HG02938 (cell line): Measurements from ENCODE around the gene SLC8A2.
"Not testable (repeated sequence)": the region's sequence is repeated elsewhere in the genome, so short reads cannot be mapped to it uniquely, and the experiment has no call there.

Source experiments
- ATAC-seq: cut with Tn5 transposase; IDR thresholded peaks from one replicate; pipeline ENCODE4 v1.9.1; 2021; ENCODE audit warnings: mild to moderate bottlenecking, moderate library complexity; ENCODE audit not compliant: unreplicated experiment

The SLC8A2 gene

DNA sequence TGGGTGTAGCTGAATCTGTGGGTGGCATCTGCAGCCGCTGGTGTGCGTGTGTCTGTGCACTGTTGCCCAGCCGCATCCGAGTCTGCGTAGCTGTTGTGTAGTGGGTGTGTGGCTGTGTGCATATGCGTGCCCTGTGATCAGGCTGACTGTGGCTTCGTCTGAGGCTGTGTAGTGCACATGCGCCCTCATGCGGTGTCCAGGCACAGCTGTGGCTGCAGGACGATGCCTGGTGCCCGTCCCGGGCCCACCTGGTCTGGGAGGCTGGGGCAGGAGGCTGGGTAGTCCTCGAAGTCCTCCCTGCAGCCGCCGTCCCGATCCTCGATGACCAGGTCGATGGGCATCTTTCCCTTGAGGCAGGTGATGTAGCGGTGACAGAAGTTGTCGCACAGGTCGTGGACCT lies 57.2 kb downstream of the SLC8A2 start:
- no peak for ATAC-seq

DNA sequence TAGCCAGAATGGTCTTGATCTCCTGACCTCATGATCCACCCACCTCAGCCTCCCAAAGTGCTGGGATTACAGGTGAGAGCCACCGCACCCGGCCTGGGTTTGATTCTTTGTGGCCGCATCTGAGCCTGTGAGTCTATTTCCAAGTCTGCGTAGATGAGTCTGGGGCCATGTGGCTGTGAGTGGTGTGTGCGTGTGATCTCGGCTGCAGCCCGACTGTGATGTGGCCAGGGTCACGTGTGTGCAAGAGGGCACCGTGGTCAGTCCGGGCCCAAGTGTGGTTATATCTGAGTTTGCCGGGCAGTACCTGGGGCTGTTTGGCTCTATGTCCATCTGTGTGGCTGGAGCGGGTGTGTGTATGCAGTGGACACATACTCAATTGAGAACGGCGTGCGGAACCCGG lies 57.8 kb downstream of the SLC8A2 start:
- ATAC-seq, result no peak

DNA sequence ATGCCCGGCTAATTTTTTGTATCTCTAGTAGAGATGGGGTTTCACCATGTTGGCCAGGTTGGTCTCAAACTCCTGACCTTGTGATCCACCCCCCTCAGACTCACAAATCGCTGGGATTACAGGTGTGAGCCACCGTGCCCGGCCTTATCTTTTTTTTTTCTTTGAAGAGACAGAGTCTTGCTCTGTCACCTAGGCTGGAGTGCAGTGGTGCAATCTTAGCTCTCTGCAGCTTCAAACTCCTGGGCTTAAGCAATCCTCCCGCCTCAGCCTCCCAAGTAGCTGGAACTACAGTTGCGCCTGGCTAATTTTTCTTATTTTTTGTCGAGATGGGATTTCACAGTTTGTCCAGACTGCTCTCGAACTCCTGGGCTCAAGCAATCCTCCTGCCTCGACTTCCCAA lies 60.0 kb downstream of the SLC8A2 start:
- not testable (repeated sequence) for ATAC-seq

DNA sequence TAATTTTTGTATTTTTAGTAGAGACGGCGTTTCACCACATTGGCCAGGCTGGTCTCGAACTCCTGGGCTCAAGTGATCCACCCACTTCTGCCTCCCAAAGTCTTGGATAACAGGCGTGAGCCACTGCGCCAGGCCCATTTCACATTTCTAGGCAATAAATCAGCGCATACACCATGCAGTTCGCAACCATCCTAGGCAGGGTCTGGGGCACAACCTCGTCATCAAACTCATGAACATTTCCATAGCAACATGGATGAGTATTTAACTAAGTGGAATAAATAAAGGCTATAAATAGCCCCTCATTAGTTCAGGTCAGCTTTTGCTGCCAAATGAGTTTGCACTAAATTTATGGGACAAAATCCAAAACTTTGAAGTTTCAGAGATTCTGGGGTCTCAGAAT lies 60.6 kb downstream of the SLC8A2 start:
- ATAC-seq, result no peak

DNA sequence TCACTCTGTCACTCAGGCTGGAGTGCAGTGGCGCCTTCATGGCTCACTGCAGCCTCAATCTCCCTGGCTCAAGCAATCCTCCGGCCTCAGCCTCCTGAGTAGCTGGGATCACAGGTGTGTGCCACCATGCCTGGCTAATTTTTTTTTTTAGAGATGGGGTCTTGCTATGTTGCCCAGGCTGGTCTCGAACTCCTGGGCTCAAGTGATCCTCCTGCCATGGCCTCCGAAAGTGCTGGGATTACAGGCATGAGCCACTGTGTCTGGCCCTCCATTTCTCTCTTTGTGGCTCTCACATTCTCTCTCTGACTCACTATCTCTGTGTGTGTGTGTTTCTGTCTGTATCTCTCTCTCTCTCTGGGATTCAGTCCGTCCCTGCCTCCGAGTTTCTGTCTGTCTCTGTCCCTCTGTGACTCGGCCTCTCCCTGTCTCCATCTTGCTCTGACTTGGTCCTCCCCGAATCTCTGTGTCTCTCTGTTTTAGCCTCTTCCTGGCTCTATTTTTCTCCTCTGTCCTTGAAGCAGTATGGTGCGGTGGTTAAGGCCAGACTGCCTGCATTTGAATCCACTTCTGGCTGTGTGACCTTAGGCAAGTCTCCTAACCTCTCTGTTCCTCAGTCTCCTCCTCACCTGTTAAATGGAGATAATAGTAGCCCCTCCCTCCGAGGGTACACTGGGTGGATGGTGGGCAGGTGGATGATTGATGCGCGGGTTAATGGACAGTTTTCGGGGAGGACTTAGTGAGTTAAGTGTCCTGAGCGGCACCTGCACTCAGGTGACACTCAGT lies 63.3 kb downstream of the SLC8A2 start:
- no peak for ATAC-seq

DNA sequence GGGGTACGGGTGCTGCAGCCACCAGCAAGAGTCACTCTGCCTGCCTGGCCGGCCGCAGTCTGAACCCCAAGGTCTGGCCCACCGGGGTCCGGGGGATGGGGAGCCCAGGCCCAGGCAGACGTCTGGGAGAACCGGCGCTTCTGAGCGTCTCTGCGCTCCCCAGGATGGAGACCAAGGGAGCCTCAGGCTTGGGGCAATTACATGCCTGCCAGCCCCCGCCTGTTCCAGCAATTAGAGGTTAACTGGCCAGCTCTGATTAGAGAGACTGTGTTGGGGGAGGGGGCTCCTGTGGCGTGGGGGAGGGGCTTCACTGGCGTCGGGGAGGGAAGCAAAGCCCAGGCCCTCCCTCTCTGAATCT lies 64.3 kb downstream of the SLC8A2 start:
- no peak for ATAC-seq

DNA sequence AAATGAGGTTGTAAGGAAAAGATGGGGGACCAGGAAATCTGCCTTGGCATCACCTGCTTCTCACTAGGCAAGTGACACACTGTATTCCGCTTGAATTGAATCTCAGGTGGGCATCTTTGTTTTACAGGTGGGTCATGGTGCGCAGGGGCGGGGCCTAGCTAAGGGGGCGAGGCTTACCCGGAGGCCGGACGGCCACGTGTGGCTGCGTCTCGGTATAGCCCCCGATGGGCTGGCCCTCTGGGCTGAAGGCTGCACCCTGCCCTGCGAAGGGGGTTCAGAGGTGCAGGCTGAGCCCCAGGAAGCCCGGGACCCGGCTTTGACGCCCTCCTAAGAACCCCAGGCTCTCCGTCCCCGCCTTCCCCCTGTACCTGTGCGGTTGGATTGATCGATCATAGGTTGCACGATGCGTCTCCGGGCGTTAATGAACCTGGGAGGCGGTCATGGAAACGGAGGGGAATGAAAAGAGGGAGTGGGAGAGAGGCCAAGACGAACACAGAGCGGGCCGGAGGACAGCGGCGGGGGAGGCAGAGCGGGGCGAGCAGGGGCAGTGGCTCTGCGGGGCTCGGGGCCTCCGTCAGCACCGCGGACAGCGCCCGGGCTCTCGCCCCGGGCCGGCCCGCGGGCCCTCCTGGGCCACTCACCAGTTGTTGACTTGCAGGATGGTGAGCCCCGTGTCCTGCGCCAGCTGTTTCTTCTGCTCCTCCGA lies 64.8 kb downstream of the SLC8A2 start:
- no peak for ATAC-seq

DNA sequence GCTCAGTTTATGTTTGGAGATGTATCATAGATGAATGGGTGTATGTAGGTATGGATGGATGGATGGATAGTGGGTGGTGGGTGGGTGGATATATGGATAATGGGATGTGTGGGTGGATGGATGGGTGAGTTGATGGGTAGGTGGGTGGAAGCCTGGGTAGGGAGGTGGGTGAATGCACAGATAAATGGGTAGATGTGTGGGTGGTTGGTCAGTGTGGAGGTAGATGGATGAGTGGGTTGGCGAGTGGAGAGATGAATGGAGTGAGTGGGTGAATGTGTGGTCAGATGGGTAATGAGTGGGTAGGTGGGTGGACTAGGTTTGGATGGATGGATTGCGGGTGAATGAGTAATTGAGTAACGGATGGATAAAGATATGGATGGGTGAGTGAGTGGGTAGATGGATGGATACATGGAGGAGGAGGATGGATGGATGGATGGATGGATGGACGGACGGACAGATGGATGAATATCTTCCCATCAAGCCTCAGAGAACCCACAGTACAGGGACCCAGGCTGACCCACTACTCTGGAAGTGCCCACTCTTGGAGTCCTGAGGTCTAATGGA lies 65.8 kb downstream of the SLC8A2 start:
- no peak for ATAC-seq

DNA sequence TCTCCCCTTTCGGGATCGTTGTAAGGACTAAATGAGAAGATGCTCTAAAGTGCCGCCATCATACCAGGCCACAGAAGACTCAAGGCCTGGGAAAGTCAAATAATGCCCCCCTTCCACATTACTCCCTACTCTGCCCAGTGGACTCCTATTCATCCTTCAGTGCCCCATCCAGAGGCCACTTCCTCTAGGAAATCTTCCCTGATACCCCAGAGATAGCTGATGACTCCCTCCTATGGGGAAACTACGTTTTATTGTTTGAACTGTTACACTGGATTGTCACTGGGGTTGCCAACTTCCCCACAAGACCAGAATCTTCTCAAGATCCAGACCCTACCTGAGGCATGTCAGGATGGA lies 66.5 kb downstream of the SLC8A2 start:
- ATAC-seq, result no peak

DNA sequence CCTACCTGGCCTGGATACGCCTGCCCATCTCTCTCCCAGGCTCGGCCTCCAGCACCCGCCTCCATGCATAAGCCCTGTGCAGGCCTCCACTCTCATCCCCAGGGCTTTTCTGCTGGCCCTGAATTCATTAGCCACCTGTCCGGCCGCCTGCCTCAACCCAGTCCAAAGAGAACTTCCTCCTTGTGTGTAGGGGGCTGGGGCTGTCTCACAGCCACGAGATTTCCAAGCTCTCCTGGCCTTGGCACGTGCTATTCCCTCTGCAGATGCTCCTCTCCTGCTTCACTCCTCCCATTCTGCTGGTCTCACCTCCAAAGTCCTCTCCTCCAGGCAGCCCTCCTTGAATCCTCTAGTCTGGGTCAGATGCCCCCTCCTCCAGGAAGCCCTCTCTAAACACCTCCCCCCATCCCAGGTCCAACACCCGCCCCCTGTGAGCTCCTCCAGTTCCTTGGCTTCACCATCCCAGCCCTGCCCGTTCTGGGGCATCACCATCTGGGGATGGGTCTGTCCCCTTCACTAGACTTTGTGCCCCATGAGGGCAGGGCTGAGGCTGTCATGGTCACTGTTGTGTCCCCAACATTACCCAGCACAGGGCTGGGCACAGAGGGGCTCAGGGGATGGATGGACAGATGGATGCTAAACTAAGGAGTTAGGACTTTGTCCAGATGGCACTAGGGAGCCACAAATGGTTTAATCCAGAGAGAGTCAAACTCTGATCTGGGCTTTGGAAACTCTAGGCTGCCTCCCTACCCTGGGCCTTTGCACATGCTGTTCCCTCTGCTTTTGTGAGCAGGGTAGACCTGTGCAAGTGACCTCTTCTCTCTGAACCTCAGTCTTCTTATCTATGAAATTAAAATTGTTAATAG lies 67.1 kb downstream of the SLC8A2 start:
- ATAC-seq, result no peak

DNA sequence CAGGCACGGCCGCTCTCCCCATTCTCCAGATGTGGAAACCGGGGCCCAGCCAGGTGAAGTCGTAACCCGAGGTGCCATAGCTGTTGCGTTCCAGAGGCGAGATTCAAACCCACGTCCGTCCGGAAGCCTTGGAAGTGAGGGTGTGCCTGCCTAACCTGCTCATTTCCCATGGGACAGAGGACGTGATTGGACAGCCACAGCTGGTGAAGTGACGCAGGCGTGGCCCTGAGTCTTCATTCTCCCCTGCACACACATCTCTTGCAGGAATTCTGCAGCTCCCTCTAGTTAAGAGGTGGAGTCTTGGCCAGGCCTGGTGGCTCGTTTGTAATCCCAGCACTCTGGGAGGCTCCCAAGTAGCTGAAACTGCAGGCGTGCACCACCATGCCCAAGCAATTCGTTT lies 69.2 kb downstream of the SLC8A2 start:
- ATAC-seq, result no peak

DNA sequence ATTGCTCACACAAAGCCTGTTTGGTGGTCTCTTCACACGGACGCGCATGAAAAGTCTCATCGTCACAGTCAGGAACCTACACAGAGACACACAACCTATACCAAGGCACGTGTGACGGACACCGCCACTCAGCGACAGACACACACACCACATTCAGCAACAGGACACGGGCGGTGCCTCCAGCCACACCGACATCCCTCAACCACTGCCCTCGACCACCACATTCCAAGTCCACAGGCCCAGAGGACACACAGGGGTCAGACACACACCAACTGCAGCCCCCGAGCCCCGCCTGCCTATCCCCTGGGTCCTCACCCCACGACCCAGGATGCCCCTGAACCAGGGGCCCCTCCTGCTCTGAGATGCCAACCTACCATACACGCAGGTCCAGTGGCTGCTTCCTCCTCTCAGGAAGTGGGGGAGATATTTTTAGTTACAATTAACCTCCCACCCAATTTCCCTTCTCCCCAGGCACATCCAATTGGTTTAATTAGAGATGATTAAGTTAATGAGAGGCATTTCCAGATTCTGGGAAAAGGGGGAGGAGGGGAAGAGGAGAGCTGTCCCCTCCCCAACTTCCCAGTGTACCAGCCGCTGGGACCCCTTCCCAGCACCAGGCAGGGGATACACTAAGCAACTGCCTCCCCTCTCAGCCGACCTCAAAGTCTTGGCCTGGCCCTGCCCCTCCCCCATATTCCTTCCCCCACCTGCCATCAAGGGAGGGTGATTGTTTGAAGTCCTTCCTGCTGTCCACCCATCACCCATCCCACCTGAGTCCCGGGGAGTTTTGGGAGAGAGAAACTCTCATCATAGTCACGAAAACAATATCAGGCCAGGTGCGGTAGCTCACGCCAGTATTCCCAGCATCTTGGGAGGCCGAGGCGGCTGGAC lies 72.7 kb downstream of the SLC8A2 start:
- ATAC-seq, result no peak

DNA sequence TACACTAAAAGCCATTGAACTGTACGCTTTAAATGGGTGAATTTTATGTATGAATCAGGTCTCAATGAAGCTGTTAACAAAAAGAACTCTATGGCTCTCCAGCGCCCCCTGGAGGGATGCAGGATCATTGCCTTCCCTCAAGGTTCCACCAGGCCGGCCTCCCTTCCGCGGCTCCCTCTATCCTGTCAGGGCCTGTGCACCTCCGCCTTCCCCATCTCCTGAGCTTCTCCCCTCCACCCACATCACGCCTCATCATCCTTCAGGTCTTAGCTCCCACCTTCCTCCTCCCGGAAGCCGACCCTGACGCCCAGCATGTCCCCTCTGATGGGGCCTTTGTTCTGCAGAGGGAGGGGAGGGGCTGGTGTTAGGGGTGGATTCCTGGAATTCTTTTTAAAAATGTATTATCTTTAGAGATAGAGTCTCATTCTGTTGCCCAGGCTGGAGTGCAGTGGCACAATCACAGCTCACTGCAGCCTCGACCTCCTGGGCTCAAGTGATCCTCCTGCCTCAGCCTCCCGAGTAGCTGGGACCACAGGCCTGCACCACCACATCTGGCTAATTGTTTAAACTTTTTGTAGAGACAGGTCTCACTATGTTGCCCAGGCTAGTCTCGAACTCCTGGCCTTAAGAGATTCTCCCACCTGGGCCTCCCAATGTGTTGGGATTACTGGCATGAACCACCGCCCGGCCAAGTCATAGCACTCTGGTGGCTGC lies 80.0 kb downstream of the SLC8A2 start:
- ATAC-seq, result no peak

DNA sequence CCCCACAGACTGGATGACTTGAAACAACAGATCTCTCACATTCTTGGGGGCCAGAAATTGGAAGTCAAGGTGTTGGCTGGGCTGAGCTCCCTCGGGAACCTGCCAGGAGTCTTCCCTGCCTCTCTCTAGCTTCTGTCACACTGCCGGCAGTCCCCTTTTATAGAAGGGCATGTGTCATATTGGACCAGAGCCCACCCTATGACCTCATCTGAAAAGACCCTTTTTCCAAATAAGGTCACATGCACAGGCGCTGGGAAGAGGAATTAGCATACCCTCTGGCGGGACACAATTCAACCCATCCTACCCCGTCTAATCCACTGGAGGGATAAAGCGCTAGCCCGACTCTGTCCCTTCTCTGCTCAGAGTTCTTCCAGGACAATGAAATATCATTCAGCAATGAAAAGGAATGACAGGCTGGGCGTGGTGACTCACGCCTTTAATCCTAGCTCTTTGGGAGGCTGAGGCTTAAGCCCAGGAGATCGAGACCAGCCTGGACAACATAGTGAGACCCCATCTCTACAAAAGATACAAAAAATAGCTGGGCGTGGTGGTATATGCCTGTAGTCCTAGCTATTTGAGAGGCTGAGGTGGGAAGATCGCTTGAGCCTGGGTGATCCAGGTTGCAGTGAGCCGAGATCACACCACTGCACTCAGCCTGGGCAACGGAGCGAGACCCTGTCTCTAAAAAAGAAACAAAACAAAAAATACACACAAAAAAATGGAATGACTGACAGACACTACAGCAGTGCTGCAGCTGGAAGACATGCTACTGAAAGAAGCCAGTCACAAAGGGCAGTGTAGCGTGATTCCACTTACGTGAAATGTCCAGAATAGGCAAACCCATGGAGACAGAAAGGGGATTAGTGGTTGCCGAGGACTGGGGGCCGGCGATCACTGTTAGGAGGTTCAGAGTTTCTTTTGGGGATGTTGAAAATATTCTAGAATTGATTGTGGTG lies 80.9 kb downstream of the SLC8A2 start:
- no peak for ATAC-seq

DNA sequence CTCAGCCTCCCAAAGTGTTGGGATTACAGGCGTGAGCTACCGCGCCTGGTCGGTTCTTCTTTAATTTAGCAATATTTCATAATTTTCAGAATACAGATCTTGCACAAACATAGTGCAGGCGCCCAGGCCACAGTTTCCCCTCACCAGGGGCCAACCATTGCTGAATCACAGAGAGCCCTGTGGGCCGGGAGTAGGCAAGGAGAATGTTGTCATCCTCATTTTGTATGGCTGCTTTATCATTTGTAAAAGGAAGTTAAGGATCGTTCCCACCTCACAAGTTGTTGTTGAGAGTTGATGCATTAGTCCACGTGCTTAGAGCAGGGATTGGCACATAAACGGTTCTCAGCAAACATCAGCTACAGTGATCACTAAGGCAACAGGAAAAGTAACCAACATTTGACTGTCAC lies 82.5 kb downstream of the SLC8A2 start:
- no peak for ATAC-seq

DNA sequence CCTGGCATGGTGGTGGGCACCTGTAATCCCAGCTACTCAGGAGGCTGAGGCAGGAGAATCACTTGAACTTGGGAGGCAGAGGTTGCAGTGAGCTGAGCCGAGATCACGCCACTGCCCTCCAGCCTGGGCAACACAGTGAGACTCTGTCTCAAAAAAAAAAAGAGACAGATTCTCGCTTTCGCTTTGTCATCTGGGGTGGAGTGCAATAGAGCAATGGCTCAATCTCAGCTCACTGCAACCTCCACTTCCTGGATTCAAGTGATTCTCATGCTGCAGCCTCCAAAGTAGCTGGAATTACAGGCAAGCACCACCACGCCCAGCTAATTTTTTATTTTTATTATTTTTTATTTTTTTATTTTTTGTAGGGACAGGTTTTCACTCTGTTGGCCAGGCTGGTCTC lies 83.0 kb downstream of the SLC8A2 start:
- ATAC-seq, result not testable (repeated sequence)

DNA sequence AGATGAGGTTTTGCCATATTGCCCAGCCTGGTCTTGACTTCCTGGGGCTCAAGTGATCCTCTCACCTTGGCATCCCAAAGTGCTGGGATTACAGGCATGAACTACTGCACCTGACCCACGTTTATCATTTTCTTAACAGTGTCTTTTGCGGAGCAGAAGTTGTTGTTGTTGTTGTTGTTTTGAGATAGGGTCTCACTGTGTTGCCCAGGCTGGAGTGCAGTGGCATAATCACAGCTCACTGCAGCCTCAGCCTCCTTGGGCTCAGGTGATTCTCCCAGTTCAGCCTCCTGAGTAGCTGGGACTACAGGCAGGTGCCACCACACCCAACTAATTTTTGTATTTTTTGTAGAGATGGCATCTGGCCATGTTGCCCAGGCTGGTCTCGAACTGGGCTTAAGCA lies 84.1 kb downstream of the SLC8A2 start:
- ATAC-seq, result not testable (repeated sequence)

DNA sequence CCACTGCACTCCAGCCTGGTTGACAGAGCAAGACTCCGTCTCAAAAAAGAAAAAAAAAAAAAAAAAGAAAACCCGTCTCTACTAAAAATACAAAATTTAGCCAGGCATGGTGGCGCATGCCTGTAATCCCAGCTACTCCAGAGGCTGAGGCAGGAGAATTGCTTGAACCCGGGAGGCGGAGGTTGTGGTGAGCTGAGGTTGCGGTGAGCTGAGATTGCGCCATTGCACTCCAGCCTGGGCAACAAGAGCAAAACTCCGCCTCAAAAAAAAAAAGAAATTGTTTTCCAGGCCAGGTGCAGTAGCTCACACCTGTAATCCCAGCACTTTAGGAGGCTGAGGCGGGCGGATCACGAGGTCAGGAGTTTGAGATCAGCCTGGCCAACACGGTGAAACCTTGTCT lies 85.1 kb downstream of the SLC8A2 start:
- ATAC-seq, result not testable (repeated sequence)

DNA sequence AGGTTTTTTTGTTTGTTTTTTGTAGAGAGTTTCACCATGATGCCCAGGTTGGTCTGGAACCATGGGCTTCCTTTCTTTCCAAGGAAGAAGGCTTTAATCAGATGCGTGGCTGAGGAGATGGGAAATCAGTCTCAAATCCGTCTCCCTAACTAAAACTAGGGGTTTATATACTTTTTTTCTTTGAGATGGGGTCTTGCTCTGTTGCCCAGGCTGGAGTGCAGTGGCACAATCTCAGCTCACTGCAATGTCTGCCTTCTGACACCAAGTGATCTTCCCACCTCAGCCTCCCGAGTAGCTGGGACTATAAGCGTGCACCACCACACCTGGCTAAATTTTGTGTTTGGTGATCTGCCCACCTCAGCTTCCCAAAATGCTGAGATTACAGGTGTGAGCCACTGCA lies 87.2 kb downstream of the SLC8A2 start:
- not testable (repeated sequence) for ATAC-seq
